NCI-H1092 treated with DMSO at 0.1 percent for 48 hours (cell line): ENCODE results near the gene CRPPA.
A peak's percentile ranks its signal among the peaks of the same experiment; 100 is the strongest.

ENCODE experiments used
- DNase-seq: peaks from one replicate; lab custom pipeline; 2025; lab: John Stamatoyannopoulos, UW

The CRPPA gene

DNA sequence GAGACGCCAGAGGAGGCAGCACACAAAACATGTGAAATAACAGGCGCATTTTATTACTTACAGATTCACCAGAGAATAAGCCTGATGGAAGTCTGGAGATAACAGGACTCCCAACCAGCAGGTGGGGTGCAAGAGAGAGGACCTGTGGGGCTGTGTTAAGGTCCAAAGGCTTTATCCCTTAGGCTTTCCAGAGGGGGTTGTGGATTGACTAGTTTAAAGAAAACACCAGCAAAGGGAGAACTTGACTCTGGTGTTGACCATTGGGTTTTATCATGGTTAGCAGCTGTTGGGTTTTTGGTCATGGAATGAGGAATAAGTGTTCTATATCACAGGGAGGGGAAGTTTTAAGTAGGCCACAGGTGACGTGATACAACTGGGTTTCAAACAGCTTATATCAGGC lies 1.6 kb upstream of the CRPPA start:
- DNase-seq, result no peak

DNA sequence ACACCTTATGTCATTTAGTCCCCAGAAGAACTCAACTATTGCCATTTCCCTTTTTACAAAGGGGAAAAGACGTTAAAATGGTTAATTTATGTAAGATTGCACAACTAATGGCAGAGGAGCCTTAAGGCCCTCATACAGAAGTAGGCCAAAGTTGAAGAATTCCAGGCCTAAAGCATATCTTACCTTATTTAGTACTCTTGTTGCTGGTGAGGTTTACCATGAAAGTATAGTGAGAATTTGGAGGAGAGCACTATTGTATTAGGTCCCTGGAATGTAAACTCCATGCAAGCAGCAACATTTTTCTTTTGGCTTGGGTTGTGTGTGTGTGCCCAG lies 731 bp upstream of the CRPPA start:
- no peak for DNase-seq

DNA sequence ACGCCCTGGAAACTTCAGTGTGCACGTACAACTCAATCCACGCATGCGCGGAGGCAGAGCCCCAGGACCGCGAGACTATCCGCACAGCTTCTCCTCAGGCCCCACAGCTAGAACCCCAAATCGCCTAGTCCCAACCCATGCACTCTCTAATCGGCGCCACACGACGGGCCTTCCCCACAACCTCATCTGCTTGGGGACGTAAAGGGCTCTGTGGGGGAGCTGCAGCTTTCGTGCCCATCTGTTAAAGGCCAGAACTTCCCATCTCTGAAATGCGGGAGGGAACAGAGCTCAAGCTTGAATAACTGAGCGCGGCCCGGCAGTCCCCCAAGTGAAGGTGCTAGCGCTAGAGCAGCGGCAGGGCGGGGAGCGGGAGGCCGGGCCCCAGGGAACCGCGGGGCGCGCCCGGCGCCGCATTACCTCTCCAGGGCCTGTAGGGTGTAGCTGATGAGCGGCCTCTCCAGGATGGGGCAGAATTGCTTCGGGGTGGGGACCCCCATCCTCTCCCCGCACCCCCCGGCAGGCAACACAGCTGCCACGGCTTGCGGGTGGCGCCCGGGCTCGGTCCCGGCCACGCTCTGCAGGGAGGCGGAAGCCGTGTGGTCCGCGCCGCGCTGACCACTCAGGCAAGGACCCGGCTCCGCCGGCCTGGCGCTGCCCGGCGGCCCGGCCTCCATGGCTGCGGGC lies 547 bp downstream of the CRPPA start:
- peak; percentile 95 for DNase-seq

DNA sequence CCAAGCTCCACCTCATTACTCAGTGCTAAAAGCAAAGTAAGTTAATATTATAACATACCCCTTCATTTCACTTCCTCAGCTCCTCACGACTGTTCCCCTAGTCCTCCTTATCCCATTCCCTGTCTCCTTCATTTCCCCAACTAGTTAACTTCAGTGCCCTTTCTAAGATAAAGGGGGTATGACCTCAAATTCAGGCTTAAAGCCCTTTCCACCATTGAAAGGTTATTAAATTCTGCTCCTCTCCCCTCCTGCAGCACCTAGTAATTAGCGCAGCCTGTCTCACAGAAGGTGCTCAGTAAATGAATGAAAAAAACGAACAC lies 1.0 kb downstream of the CRPPA start:
- DNase-seq, result no peak

DNA sequence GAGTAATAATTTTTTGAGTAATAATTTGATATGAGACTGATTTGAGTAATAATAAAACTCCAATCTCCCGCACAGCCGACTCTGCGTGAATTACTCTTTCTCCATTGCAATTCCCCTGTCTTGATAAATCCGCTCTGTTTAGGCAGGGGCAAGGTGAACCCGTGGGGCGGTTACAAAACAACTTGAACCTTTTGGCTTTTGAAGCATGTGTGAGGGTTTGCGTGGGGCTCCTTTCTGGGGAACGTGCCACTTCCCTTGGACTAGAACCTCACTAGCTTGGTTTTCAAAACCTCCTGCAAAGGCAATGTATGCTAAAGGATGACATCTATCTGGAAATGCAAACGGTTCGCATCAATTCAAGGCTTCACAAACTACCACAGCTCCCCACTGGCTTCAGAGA lies 1.5 kb downstream of the CRPPA start:
- no peak for DNase-seq

DNA sequence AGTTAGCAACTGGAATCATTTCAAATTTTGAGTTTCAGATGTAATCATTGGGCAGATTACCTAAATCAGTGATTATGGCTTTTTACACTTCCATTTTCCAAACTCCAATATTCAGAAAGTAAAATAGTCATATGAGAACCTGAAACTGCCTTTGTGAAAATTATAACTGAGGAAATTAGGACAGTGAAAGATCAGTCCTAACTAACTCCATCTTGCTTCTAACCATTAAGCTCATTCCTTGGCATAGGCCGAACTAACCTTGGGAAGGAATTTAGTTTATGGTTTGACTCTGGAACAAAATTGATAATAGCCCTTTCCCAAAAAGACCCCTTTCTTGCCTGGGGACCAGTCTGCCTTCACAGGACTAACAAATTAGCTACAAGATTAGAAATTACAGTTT lies 2.2 kb downstream of the CRPPA start:
- DNase-seq, result no peak

DNA sequence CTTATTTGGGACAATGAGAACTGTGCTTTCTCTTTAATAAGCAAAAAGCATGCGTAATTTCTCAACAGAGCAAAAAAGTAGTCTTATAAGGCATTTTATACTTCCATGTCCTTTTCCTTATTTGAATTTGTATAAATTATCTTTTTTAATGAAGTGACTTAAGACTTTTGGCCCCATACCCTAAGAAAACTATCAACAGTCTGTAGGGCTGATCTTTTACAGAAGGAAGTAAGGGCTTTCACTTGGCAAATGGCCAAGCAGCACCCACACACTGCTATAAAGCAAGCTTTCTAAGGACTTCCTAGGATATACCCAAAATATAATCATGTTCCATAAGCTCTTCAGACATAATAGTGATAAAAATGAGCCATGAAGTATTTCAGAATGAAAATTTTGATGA lies 3.4 kb downstream of the CRPPA start:
- DNase-seq, result no peak

DNA sequence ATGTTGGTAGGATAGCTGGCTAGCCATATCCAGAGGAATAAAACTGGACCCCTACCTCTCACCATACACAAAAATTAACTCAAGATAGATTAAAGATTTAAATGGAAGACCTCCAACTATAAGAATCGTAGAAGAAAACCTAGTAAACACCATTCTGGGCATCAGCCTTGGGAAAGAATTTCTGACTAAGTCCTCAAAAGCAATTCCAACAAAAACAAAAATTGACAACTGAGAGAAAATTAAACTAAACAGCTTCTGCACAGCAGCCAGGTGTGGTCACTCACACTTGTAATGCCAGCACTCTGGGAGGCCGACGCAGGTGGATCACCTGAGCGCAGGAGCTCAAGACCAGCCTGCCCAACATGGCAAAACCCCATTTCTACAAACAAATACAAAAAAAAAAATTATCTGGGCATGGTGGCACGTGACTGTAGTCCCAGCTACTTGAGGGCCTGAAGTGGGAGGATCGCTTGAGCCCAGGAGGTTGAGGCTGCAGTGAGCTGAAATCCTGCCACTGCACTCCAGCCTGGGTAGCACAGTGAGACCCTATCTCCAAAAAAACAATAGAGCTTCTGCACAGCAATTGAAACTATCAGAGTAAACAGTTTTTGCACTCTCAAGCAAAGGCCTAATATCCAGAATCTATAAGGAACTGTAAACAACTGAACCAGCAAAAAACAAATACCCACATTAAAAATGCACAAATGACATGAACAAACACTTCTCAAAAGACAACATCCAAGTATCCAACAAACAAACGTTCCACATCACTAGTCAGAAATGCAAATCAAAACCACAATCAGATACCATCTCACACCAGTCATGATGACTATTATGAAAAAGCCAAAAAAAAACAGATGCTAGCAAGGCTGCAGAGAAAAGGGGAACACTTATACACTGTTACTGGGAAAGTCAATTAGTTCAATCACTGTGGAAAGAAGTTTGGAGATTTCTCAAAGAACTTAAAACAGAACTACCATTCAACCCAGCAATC lies 4.8 kb downstream of the CRPPA start:
- no peak for DNase-seq

DNA sequence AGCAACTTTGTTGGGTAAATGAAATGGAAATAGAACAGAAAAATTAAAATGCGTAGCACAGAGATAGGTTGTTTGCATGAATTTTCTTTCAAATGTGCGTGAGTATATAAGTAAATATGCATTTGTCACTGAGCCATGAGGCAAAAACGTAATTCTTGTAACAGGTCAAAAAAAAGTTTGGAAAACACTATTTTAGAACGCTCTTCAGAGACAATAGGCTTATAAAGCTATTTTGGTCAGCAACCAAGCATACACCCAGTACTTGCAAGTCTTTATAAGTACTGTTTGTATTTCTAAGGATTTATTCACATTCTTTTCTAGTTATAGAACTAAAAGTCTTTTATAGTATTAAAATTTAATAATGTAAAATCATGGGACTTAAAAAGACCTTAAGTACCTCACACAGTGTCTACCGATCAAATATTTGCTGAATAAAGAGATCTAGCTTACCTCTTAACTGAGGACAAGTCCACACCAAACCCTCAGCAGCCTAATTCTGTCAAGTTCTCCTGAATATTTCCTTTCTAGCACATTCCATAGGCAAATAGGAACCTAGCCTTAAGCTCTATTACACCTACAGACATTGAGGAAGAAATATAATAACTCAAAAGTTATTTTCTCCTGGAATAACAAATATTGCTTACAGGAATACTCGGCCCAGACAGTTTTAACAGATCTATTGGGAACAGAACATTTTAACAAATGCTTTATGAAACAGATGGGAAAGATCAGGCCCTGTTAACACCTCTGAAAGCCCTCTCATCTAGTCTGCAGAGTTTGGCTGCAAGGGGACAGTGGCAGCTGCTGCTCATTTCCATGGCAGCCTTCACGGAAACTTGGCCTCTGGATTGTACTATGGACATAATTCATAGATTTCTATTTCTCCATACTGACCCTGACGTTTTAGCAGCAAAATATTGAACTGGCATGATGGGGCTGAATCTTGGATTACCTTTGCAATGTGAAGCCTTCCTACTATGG lies 8.8 kb downstream of the CRPPA start:
- no peak for DNase-seq

DNA sequence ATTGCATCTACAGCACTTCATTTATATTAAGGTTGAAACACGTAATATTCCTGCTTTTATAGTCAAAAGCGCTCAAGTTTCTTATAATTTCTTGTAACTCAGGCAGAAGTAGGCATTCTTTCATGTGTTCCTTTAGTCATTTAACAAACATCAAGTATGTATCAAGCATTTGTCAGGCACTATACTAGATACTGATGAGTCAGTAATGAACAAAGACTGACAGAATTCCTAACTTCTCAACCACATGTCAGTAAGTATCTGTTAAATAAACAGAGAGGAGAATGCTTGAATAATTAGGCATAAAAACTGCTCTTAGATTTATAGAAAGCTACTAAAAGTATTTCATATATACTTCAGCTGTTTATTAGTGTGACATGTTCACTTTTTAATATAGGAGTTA lies 9.9 kb downstream of the CRPPA start:
- DNase-seq, result no peak

DNA sequence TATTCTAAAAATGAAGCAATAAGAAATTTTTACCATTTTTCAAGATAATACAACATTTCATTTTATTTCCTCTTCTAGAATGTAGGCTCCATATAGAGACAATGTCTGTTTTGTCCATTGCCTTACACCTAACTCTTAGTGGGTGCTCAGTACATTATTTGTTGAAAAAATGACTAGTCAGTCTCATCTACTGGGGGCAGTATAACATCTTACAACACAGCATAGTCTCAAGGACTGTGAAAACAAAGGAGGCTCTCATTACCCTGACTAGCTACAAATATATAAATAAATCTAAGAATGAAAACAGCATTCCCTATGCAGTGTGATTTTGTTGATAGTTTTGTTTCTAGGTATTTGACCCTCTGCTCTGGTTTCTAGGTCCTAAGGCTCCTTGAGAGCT lies 11.6 kb downstream of the CRPPA start:
- no peak for DNase-seq

DNA sequence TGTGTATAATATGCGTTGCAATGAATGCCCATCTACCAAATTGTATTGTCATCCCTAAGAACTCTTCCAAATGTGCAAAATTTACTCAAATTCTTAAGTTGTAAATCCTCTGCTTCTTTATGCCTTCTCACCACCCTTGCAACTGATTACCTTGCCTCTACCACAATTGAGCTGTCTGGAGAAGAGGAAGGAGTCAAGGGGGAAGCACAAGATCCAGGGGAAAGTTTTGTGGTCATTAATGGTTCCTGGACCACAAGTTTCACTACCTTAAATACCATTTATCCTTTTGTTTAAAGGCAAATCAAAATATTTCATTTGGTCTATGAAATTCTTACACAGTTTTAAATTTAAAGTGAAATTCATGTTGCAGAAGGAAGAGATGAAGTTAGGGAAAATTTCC lies 16.7 kb downstream of the CRPPA start:
- no peak for DNase-seq

DNA sequence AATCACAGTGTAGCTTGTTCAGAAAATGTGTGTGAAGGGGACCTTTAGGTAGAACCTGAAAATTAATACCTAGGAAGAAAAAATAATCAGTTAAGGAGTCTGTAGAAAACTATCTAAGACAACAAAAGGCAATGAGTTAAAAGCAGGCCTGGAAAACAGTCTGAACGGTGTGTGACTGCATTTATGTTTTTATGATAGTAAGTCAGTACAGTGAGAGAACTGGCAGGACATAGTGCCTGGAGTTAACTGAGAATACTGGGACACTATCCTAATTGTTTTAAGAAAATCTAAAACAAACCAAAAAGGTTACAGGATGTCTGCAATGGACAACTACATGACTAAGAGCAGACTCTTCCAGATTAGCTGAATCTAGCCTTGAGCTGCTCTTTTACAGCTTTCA lies 17.9 kb downstream of the CRPPA start:
- DNase-seq, result no peak

DNA sequence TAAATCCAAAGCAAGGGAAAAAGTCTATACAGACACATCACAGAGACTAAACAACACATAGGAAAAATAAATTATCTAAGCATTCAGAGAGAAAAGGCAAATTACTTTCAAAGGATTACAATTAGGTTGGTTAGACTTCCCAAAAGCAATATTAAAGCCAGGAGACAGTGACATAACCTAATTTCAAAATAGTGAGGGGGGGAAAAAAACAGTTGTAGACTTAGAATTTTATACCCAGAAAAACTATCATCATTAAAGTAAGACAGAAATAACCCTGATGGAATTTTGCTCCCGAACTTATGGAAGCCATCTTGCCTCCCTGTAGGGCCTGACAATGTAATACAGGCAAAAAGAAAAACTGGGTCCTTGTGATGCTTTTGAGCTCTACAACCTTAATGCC lies 18.4 kb downstream of the CRPPA start:
- DNase-seq, result no peak

DNA sequence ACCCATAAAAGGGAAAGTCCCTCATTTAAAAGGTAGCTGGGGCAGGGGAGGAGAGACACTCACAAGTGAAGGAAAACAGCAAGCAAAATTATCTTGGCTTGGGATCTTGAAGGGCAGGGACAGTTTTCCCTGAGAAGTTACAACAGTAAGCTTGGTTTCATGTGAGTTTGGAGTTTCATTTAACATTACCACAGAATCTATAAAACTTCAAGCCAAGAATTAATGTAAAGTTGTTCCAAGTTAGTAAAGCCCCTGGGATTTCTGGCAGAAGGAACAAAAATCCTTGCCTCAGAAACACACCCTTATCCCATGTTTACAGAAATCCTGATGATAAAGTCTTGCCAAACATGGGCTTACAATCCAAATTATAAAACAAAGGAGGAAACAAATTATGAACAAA lies 19.2 kb downstream of the CRPPA start:
- no peak for DNase-seq

DNA sequence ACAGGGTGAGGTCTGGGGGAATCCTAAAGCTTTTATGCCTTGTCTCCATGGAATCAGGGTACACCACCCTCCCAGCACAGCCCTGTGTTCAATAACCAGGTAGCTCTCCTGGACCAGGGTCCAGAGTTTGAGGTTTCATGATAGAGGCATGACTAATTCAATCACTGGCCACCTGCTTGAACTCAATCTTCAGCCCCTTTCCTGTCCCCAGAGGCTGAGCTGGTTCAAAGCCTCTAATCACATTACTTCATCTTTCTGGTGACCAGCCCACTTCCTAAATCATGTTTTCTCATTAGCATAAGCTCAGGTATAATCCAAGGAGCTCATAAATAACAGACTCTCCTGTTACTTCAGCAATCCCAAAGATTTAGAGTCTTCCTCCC lies 20.5 kb downstream of the CRPPA start:
- DNase-seq, result no peak

DNA sequence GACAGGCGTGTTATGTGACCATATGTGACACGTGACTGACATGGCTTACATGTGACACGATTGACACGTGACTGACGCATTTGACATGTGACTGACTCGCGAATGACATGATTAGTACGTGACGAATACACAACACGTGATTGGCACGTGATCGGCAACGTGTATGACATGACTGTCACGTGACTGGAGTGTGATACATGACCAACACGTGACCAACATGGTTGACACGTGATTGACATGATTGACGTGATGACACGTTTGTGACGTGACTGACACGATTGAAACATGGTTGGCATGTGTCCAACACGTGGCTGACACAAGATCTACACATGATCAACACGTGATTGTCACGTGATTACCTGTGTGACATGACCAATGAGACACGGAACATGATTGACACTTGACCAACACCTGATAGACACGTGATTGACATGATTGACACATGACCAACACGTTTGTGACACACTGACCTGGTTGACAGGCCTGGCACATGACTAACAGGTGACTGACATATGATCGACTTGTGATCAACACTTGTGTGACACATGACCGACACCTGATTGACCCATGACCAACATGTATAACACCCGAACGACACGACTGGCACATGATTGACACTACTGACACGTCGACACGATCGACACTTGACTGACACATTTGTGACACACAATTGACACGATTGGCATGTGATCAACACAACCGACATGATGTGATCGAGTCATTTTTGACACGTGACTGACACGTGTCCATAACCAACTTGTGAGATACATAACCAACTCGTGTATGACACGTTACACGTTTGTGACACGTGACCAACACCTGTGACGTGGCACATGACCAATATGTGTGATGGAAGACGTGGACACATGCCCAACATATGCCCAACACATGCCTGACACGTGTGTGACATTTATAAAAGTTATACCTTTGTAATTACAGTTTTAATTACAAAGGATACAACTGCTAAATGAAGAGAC lies 21.1 kb downstream of the CRPPA start:
- no peak for DNase-seq

DNA sequence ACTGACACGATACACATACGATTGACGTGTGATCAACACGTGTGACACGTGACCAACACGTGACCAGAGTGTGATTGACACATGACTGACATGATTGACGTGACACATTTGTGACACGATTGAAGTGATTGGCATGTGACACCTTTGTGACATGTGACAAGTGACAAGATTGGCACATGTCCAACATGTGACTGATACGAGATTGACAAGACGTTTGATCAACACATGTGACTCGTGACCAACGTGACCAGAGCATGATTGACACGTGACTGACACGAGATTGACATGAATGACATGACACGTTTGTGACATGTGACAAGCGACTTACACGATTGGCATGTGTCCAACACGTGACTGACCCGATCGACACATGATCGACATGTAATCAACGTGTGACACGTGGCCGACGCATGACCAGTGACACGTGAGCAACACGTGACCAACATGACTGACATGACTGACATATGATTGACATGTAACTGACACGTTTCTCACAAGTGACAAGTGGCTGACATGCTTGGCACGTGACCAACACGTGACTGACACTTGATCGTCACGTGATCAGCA lies 22.0 kb downstream of the CRPPA start:
- no peak for DNase-seq

DNA sequence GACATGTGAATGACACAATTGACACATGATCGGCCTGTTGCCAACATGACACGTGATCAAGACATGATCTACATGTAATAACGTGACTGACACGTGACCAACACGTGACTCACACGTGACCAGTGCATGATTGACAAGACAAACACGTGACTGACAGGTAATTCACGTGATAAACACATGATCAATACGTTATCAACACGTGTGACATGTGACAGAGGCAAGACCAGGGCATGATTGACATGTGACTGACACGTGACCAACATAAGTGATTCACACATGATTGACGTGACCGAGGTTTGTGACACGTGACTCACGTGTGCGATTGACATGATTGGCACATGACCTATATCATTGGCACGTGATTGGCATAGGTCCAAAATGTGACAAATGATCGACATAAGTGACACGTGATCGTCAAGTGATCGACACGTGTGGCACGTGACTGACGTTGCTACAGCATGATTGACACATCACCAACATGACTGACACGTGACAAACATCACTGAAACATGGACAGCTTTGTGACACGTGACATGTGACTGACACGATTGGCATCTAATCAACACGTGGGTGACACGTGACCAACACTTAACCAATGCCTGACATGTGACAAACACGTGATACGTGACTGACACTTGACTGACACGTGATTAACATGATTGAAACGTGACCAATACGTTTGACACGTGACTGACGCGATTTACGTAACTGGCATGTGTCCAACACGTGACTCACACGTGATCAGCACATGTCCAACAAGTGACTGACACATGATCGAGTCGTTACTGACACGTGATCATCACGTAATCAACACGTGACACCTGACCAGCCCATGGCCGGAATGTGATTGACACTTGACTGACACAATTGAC lies 23.0 kb downstream of the CRPPA start:
- DNase-seq, result no peak

DNA sequence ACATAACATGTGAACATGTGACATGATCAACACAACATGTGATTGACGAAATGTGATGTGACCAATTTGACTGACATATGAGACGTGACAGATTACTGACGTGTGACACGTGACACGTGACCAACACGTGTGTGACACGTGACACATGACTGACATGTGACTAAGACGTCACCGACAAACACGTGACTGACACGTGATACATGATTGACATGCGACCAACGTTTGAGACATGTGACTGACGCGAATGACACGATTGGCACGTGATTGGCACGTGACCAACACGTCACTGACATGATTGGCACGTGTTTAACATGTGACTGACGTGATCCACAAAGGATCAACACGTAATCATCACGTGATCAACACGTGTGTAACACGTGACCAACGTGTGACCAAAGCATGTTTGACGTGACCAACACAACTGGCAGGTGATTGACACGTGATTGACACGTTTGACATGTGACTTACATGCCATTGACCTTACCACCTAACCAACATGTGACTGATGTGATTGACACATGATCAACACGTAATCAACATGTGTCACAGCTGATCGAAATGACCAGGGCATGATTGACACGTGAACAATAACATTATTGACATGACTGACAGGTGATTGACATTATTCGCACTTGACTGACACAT lies 23.7 kb downstream of the CRPPA start:
- DNase-seq, result no peak
